ENCODE results near the gene C12orf60. TPM values are rescaled to one million over a fixed set of nuclear protein-coding genes. Genes with fewer than 3 reads are reported as not detected.

The C12orf60 gene
- total RNA-seq, 1 experiment from 2014 or later = 1.9 TPM

- no peaks in the 10 kb centered on the region for H3K27me3 Mint-ChIP-seq (ENCODE audit: low read depth)
- Histone ChIP-seq H3K14ac (ENCODE audit: insufficient read depth, low read length) (no peak overlapping the region), H3K27me3 (ENCODE audit: insufficient read depth, low read length) (no peaks in the 10 kb centered on the region; the same call in 1 of the 2 replicates), H2BK12ac (ENCODE audit: insufficient read length, low read depth, low read length) (no peak overlapping the region), H3K4me2 (ENCODE audit: insufficient read depth, insufficient read length, low read length) (no peak overlapping the region), H3K56ac (ENCODE audit: insufficient read length, low read depth, low read length) (no peak overlapping the region), H2BK20ac (ENCODE audit: low read depth, low read length, poor library complexity, severe bottlenecking) (no peak overlapping the region), H2BK5ac (ENCODE audit: insufficient read length, low read length) (no peak overlapping the region), H2BK120ac (ENCODE audit: low read depth, low read length, poor library complexity, severe bottlenecking) (no peak overlapping the region), H3K23ac (ENCODE audit: insufficient read length, low read depth, low read length) (no peak overlapping the region), H3K18ac (ENCODE audit: insufficient read length, low read depth, low read length) (no peak overlapping the region), H4K8ac (replicated peaks; ENCODE audit: insufficient read length, low read depth, low read length) (no peak overlapping the region), H3T11ph (ENCODE audit: low read length) (no peak overlapping the region), H3K4me1 (ENCODE audit: insufficient read depth, low read length) (no peaks in the 10 kb centered on the region), H4K20me1 (ENCODE audit: control insufficient read depth, insufficient read depth, insufficient read length) (no peaks in the 10 kb centered on the region), H2AK5ac (ENCODE audit: insufficient read length, low read length) (no peak overlapping the region), H3K23me2 (ENCODE audit: insufficient read length, low read depth, low read length, poor library complexity, severe bottlenecking) (no peaks in the 10 kb centered on the region), H3K9ac (ENCODE audit: extremely low read depth, insufficient read length, low read length) (no peak overlapping the region), H3K79me1 (ENCODE audit: insufficient read depth, low read depth, low read length, poor library complexity, severe bottlenecking) (no peaks in the 10 kb centered on the region), H3K9me3 (ENCODE audit: control insufficient read depth, low read depth, low read length) (no peaks in the 10 kb centered on the region), H4K5ac (ENCODE audit: insufficient read length, low read depth, low read length) (no peak overlapping the region), H2AFZ (ENCODE audit: low read length) (no peak overlapping the region), H3K4ac (ENCODE audit: low read depth, low read length) (no peak overlapping the region), H4K91ac (ENCODE audit: insufficient read length, low read depth, low read length) (no peak overlapping the region), H2BK15ac (ENCODE audit: low read depth, low read length) (no peak overlapping the region), H3K27ac (ENCODE audit: insufficient read length, low read depth, low read length) (no peak overlapping the region), H3K79me2 (ENCODE audit: insufficient read depth, low read length) (no peaks in the 10 kb centered on the region)
- H3K9me3 Mint-ChIP-seq = no peaks in the 10 kb centered on the region
- no peaks in the 10 kb centered on the region for H3K36me3 Mint-ChIP-seq (ENCODE audit: insufficient read depth in 1 of 3, low read depth in 3 of 3)
- no peak for DNase-seq
- WGBS (ENCODE audit: extremely low coverage, insufficient read length, low lambda C conversion rate) = 100% methylated on average over 1 of the region's 4 CpGs
- H3K27ac Mint-ChIP-seq = no peak overlapping the region
- peaks cover 3 to 4% of the 10 kb centered on the region in 2 experiments; a peak in 2 of 4 replicates for H3K4me1 Mint-ChIP-seq
- no peak overlapping the region for H3K4me3 Mint-ChIP-seq
- no peak for TF ChIP-seq CTCF (conservative IDR thresholded peaks at IDR 0.05)
Measured at GRCh38 chr12:14846876-14847580, 43.6 kb downstream of the C12orf60 start.
